ENCODE measurements around the gene CSH1.
"Not testable (repeated sequence)": the region's sequence is repeated elsewhere in the genome, so short reads cannot be mapped to it uniquely, and the experiment has no call there.

CSH1 gene

DNA sequence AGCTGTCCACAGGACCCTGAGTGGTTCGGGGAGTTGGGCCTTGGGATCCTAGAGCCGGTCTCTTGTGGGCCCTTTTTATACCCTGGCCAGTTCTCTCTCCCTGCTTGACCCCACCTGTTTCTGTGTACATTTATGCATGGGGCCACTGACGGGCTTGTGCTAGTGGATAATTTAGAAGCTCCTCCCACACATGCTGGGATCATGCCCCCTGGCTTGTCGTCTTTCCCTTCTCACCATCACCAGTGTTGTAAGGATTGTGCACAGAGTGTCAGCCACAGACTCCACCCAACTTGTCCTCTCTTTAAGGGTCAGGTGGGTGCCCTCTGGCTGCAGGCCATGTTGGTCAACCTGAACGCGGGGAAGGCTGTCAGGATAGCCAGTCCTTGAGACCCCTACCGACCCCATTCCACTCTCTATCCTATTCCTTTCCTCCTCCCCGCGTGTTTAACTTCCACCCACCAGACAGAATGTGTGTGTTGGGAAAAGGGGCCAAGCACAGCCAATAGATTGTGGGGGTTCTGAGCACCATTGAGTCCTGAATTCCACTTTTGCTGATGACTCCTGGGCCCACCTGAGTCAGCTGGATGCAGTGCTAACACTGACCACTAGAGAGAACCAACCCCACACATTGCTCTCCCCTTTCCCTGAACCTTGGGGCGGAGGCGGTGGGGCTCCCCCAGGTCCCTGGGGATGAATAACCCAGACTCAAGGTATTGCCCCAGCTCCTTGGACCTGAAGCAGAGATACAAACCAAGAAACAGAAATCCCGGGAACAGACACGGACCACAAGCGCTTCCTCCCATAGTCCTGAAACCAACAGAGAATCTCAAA, at the start of gene CSH1:
Gene CSH1, minus strand, starts transcription at position 51 of the 831 bp plus-strand sequence. CDS start 63 bp downstream, outside the sequence.
- H2AFZ ChIP-seq; H3K79me2 ChIP-seq; H3K36me3 ChIP-seq (ENCODE audit: control insufficient read depth, insufficient read depth, low read length); H3K9me3 ChIP-seq (ENCODE audit: control insufficient read depth, low read length); H3K9ac ChIP-seq; H3K4me2 ChIP-seq (ENCODE audit: low read length); H3K27ac ChIP-seq; H3K4me3 ChIP-seq (ENCODE audit: low read depth, low read length); H3K4me1 ChIP-seq; H3K27me3 ChIP-seq (ENCODE audit: control insufficient read depth, insufficient read depth, low read length): not testable (repeated sequence)

DNA sequence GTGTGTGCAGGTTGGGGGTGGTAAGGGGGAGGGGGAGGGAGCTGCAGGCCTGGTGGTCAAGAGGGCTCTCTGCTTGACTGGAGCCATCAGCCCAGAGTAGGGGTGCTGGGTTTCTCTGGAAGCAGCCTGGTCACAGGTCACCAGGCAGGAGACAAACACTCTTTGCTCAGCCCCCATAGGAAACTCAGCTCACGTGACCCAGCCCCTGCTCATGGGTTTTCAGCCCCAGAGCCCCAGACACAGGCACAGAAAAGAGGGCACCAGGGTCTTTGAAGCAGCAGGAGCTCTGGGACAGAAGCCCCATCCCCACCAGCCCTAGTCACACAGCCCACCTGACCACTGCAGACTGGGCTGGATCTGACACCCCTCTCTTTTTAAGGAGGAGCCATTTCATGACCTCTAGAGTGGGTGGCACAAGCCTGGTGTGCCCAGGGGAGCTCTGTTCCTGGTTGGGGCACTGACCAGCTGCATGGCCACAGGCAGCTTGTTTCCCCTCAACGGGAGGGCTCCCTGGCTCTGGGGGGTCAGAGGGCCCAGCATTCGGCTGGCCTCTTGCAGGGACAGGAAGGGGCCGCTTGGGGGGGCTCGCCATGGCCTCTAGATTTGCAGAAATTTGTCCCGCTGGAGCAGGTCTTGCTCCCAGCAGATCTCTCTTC, 49.5 kb upstream of the CSH1 start:
- Histone ChIP-seq H3K9ac (no peak overlapping the region), H3K79me2 (no peaks in the 10 kb centered on the region), H2AFZ (no peak overlapping the region), H3K4me2 (ENCODE audit: low read length) (no peak overlapping the region), H3K27ac (no peak overlapping the region), H3K4me1 (peaks cover 3% of the 10 kb centered on the region), H3K36me3 (ENCODE audit: control insufficient read depth, insufficient read depth, low read length) (no peaks in the 10 kb centered on the region), H3K4me3 (ENCODE audit: low read depth, low read length) (no peak overlapping the region), H3K9me3 (ENCODE audit: control insufficient read depth, low read length) (no peaks in the 10 kb centered on the region), H3K27me3 (ENCODE audit: control insufficient read depth, insufficient read depth, low read length) (no peaks in the 10 kb centered on the region)
- no peak for TF ChIP-seq CTCF (IDR thresholded peaks at IDR 0.05)

GRCh38 chr17:63944736-63945499, 48.5 kb upstream of the CSH1 start:
- H3K9ac ChIP-seq: no peak overlapping the region
- TF ChIP-seq CTCF (IDR thresholded peaks at IDR 0.05): no peak

DNA sequence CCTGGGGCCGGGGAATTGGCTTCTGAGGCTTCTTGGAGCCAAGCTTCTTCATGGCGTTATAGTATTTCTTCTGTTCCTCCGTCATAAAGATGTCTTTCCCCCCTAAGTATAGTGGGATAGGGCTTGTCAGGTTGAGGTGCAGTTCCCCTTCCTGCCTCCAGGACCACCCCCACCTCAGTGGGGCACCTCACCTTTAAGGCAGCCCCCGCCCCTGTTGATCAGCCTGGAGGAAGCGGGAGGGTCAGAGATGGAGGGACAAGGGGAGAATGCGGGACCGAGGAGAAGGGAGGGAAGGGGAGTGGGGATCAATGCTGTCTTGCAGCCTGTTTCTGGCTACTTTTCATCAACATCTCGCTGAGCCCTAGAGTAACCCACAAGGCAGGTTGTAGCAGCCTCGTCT, 47.4 kb upstream of the CSH1 start:
- Histone ChIP-seq H3K4me1 (peaks cover 3% of the 10 kb centered on the region), H3K4me3 (ENCODE audit: low read depth, low read length) (no peak overlapping the region), H2AFZ (no peak overlapping the region), H3K27ac (no peak overlapping the region), H3K36me3 (ENCODE audit: control insufficient read depth, insufficient read depth, low read length) (no peaks in the 10 kb centered on the region), H3K79me2 (no peaks in the 10 kb centered on the region), H3K9ac (no peak overlapping the region), H3K4me2 (ENCODE audit: low read length) (no peak overlapping the region), H3K27me3 (ENCODE audit: control insufficient read depth, insufficient read depth, low read length) (no peaks in the 10 kb centered on the region), H3K9me3 (ENCODE audit: control insufficient read depth, low read length) (no peaks in the 10 kb centered on the region)
- TF ChIP-seq CTCF (IDR thresholded peaks at IDR 0.05): no peak

More at GRCh38 chr17:63944736-63945499, 48.5 kb upstream of the CSH1 start:
- Histone ChIP-seq H3K4me3 (ENCODE audit: low read depth, low read length) (no peak overlapping the region), H3K9me3 (ENCODE audit: control insufficient read depth, low read length) (no peaks in the 10 kb centered on the region), H3K79me2 (no peaks in the 10 kb centered on the region), H3K4me2 (ENCODE audit: low read length) (no peak overlapping the region), H3K4me1 (peaks cover 3% of the 10 kb centered on the region), H3K27me3 (ENCODE audit: control insufficient read depth, insufficient read depth, low read length) (no peaks in the 10 kb centered on the region), H3K36me3 (ENCODE audit: control insufficient read depth, insufficient read depth, low read length) (no peaks in the 10 kb centered on the region), H2AFZ (no peak overlapping the region), H3K27ac (no peak overlapping the region)
